HEK293T (cell line): ENCODE data around the gene ATP5PF.

Experiments used
- CTCF ChIA-PET: fragments of 350-600 bp; formaldehyde crosslinking; extraction: SDS; loops from one replicate; lab custom pipeline; 2021; ENCODE audit warnings: antibody characterized with exemption, inconsistent platforms; lab: Yijun Ruan, JAX
- POLR2A ChIA-PET: fragments of 350-600 bp; formaldehyde crosslinking; extraction: SDS; loops from one replicate; lab custom pipeline; 2020; ENCODE audit warnings: antibody characterized with exemption, inconsistent platforms; lab: Yijun Ruan, JAX
- DNase-seq: peaks from one replicate; pipeline ENCODE4 v3.0.0; 2012; ENCODE audit warnings: mixed read lengths; ENCODE audit errors: extremely low spot score
- ARNT ChIP-seq: fragments of 450-650 bp; IDR thresholded peaks from 2 replicates; pipeline ENCODE4 v1.6.1; 2017; ENCODE audit warnings: mild to moderate bottlenecking
- BHLHE40 ChIP-seq: fragments of 450-650 bp; IDR thresholded peaks from 2 replicates; pipeline ENCODE4 v1.6.1; 2016; ENCODE audit warnings: mild to moderate bottlenecking, moderate library complexity, borderline replicate concordance
- CTBP1 ChIP-seq: fragments of 450-650 bp; IDR thresholded peaks from 2 replicates; pipeline ENCODE4 v1.6.1; 2016; ENCODE audit warnings: borderline replicate concordance
- ELF4 ChIP-seq: fragments of 450-650 bp; IDR thresholded peaks from 2 replicates; pipeline ENCODE4 v1.6.1; 2017; ENCODE audit warnings: antibody characterized with exemption
- FOXA1 ChIP-seq: fragments of 450-650 bp; IDR thresholded peaks from 2 replicates; pipeline ENCODE4 v1.6.1; 2016; ENCODE audit warnings: mild to moderate bottlenecking
- FOXM1 ChIP-seq: fragments of 450-650 bp; IDR thresholded peaks from 2 replicates; pipeline ENCODE4 v1.6.1; 2017; ENCODE audit warnings: mild to moderate bottlenecking, borderline replicate concordance
- HDGF ChIP-seq: fragments of 450-650 bp; IDR thresholded peaks from 2 replicates; pipeline ENCODE4 v1.6.1; 2017; ENCODE audit warnings: antibody characterized with exemption, borderline replicate concordance
- L3MBTL2 ChIP-seq: fragments of 450-650 bp; conservative IDR thresholded peaks from 2 replicates; pipeline ENCODE4 v1.6.1; 2016; ENCODE audit warnings: mild to moderate bottlenecking
- LEF1 ChIP-seq: fragments of 450-650 bp; IDR thresholded peaks from 2 replicates; pipeline ENCODE4 v1.6.1; 2017; ENCODE audit warnings: mild to moderate bottlenecking, borderline replicate concordance
- NFRKB ChIP-seq: fragments of 450-650 bp; IDR thresholded peaks from 2 replicates; pipeline ENCODE4 v1.6.1; 2016; ENCODE audit warnings: mild to moderate bottlenecking, moderate library complexity
- PKNOX1 ChIP-seq: fragments of 450-650 bp; IDR thresholded peaks from 2 replicates; pipeline ENCODE4 v1.6.1; 2016
- SP1 ChIP-seq: fragments of 450-650 bp; IDR thresholded peaks from 2 replicates; pipeline ENCODE4 v1.6.1; 2017
- SUZ12 ChIP-seq: fragments of 450-650 bp; IDR thresholded peaks from 2 replicates; pipeline ENCODE4 v1.6.1; 2016; ENCODE audit warnings: mild to moderate bottlenecking
- TARDBP ChIP-seq: fragments of 450-650 bp; IDR thresholded peaks from 2 replicates; pipeline ENCODE4 v1.6.1; 2016
- ZNF384 ChIP-seq: fragments of 450-650 bp; IDR thresholded peaks from 2 replicates; pipeline ENCODE4 v1.6.1; 2016

Gene ATP5PF

GRCh38 chr21:25750085-25750484 is 15.4 kb upstream of the ATP5PF start:
- no peak for DNase-seq
- no peak for TF ChIP-seq LEF1
- TF ChIP-seq PKNOX1, result no peak
- no peak for TF ChIP-seq CTBP1
- no peak for TF ChIP-seq FOXM1
- no peak for TF ChIP-seq HDGF
- no peak for TF ChIP-seq SP1
- TF ChIP-seq ZNF384, result no peak
- TF ChIP-seq FOXA1, result no peak
- no peak for TF ChIP-seq ELF4
- no peak for TF ChIP-seq SUZ12
- ChIA-PET CTCF (interaction anchor here (0.6 kb wide), 1 partner anchor 516 kb away, joined by 3 read pairs; no protein-coding TSS in a partner anchor), POLR2A (no interaction called here)

- POLR2A ChIA-PET, result no interaction called here
- TF ChIP-seq CTBP1, result no peak
- TF ChIP-seq ZNF384, result no peak
- no peak for DNase-seq
- CTCF ChIA-PET, result interaction anchor here (0.6 kb wide), 1 partner anchor 40 kb away, joined by 3 read pairs; no protein-coding TSS in a partner anchor
These were observed 10.2 kb upstream of the ATP5PF start for GRCh38 chr21:25744854-25745253.

- TF ChIP-seq FOXM1, result no peak
- TF ChIP-seq L3MBTL2, result no peak
- no peak for TF ChIP-seq SP1
- TF ChIP-seq ARNT, result no peak
- no peak for DNase-seq
- ChIA-PET POLR2A (interaction anchor here (1.5 kb wide), 1 partner anchor 8 kb away, joined by 8 read pairs; the partner anchor contains the start of genes ATP5PF and GABPA), CTCF (no interaction called here)
These were observed 8.2 kb upstream of the ATP5PF start for GRCh38 chr21:25742900-25743299.

GRCh38 chr21:25737421-25737820 is 2.7 kb upstream of the ATP5PF start:
- ChIA-PET POLR2A (interaction anchor here (0.9 kb wide), 1 partner anchor 131 kb away, joined by 3 read pairs; no protein-coding TSS in a partner anchor), CTCF (no interaction called here)
- TF ChIP-seq TARDBP (no peak), SP1 (no peak), BHLHE40 (no peak), FOXM1 (no peak), HDGF (no peak), L3MBTL2 (no peak), ZNF384 (no peak), LEF1 (no peak), FOXA1 (no peak)
- DNase-seq, result no peak

- ChIA-PET CTCF (no interaction called here), POLR2A (interaction anchor here (0.9 to 1.8 kb wide), 3 partner anchors 8 to 129 kb away, joined by 3 to 8 read pairs (median 6); no protein-coding TSS in a partner anchor)
- DNase-seq, result peak; percentile 66
- TF ChIP-seq L3MBTL2 (0 out of 2 replicates have a peak, but pooled peaks have one; percentile 16), SUZ12 (no peak)
These were observed 1.2 kb upstream of the ATP5PF start for GRCh38 chr21:25735646-25736597.

- ChIA-PET POLR2A (interaction anchor here (0.6 to 1.8 kb wide), 4 partner anchors 9 to 126 kb away, joined by 3 to 8 read pairs (median 5); no protein-coding TSS in a partner anchor), CTCF (no interaction called here)
- TF ChIP-seq NFRKB, result no peak
- TF ChIP-seq SUZ12, result no peak
- no peak for TF ChIP-seq TARDBP
- no peak for DNase-seq
These were observed 125 bp downstream of the ATP5PF start for GRCh38 chr21:25734654-25734903.

- peak; percentile 26 for DNase-seq
- POLR2A ChIA-PET, result interaction anchor here (1.2 to 1.8 kb wide), 2 partner anchors 9 to 125 kb away, joined by 4 to 6 read pairs; no protein-coding TSS in a partner anchor
- no peak for TF ChIP-seq TARDBP
- no peak for TF ChIP-seq NFRKB
- TF ChIP-seq LEF1, result no peak
- TF ChIP-seq ZNF384, result no peak
- no peak for TF ChIP-seq PKNOX1
- TF ChIP-seq ELF4, result no peak
- TF ChIP-seq FOXM1, result no peak
- no peak for TF ChIP-seq FOXA1
- TF ChIP-seq L3MBTL2, result no peak
- TF ChIP-seq SP1, result no peak
- no peak for TF ChIP-seq SUZ12
- CTCF ChIA-PET, result no interaction called here
These were observed 648 bp downstream of the ATP5PF start for GRCh38 chr21:25733859-25734653.
